GM21515 (cell line): ENCODE measurements around the gene AXIN1.
"Not testable (repeated sequence)": the region's sequence is repeated elsewhere in the genome, so short reads cannot be mapped to it uniquely, and the experiment has no call there.

Source experiments
- ATAC-seq: cut with Tn5 transposase; IDR thresholded peaks from one replicate; pipeline ENCODE4 v1.9.1; 2021; ENCODE audit not compliant: unreplicated experiment

AXIN1 gene

GRCh38 chr16:369866-370436, 17.4 kb upstream of the AXIN1 start:
- no peak for ATAC-seq

DNA sequence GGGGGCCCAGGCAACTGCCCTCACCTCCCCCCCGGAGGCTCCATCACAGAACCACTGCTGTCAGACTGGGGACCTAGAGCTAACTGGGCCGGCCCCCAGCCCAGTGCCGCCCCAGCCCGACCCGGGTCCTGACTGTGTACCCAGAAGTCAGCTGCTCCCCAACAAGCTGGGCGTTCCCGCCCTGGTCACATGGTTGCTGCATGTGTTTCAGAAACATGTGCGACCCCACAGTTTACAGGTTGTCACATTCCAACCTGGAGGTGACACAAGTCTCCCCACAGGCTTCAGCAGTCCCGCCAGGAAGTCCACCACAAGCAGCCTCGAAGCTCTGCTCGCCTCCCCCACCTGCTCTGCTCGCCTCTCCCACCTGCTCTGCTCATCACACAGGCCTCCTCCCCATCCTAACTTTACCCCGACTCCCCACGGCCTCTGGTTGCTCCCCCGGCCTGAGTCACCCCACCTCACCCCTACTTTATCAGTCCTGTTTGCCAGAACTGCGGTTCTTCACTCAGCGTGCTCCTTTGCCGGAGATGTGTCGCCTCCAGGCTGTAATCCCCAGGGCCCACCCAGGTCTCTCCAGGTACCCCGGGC, 16.8 kb upstream of the AXIN1 start:
- ATAC-seq, result no peak

GRCh38 chr16:368388-369158, 16.1 kb upstream of the AXIN1 start:
- no peak for ATAC-seq

GRCh38 chr16:367333-367903, 14.9 kb upstream of the AXIN1 start:
- ATAC-seq, result no peak

- no peak for ATAC-seq
Measured at GRCh38 chr16:366476-366875, 14.0 kb upstream of the AXIN1 start.

GRCh38 chr16:364595-365491, 12.3 kb upstream of the AXIN1 start:
- ATAC-seq, result no peak

DNA sequence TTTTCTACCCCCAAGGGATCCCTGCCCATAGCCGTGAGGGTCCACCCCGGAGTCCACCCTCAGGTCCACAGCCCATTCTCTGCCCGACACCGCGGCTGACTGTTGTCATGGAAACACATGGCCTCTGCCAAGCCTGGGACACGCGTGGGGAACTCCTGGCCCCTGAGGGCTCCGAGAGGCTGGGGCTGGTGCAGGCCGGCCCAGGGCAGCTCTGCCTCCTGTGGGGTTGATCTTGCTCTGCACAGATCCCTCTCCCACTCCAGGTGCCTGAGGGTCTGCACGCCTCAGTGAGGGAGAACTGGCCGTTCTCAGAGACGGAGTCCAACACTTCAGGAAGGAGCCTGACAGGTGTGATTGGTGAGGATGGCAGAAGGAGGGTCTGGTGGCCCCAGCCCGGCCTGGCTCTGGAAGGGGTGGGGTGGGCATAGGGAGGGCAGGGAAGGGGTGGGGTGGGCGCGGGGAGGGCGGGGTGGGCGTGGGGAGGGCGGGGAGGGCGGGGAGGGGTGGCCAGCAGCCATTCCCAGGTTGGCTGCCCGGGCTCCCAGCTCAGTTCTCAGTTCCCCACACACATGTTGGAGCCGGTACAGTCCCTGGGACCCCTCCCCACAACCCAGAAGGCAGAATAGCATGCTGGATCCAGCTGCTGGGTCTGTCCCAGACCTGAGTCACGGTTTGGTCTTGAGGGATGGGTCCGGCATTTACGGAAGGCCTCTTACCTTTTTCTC, 11.4 kb upstream of the AXIN1 start:
- no peak for ATAC-seq

- no peak for ATAC-seq
Measured at GRCh38 chr16:363110-363765, 10.7 kb upstream of the AXIN1 start.

- ATAC-seq, result not testable (repeated sequence)
Measured at GRCh38 chr16:362702-362999, 10.1 kb upstream of the AXIN1 start.

- ATAC-seq, result peak; percentile 60
Measured at GRCh38 chr16:361872-362701, 9.6 kb upstream of the AXIN1 start.

DNA sequence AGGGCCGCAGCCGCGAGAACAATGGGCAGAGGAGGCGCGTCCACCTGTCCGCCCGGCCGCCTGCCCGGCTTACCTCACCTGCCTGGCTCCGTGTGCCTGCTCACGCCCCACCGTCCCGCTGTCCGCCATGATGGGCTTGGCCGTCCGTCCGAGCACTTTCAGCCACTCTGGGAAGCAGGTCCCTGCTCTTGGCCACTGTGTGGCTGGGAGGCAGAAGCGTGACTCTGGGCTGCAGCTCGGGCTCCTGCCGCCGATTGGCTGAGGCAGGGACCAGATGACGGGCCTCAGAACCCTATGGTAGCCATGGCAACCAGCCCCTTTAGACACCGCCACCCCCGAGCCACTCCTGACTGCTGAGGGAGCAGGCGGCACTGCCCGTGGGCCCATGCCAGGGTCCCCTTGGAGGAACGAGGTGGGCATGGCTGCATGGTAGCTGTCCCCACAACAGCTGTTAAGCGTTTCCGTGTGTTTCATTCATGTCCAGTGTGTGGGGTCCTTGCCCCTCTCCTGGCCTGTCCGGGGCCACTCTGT, 8.9 kb upstream of the AXIN1 start:
- ATAC-seq, result no peak

- ATAC-seq, result no peak
Measured at GRCh38 chr16:360698-361336, 8.3 kb upstream of the AXIN1 start.

- ATAC-seq, result no peak
Measured at GRCh38 chr16:359871-360697, 7.6 kb upstream of the AXIN1 start.

GRCh38 chr16:359067-359763, 6.7 kb upstream of the AXIN1 start:
- ATAC-seq, result no peak

DNA sequence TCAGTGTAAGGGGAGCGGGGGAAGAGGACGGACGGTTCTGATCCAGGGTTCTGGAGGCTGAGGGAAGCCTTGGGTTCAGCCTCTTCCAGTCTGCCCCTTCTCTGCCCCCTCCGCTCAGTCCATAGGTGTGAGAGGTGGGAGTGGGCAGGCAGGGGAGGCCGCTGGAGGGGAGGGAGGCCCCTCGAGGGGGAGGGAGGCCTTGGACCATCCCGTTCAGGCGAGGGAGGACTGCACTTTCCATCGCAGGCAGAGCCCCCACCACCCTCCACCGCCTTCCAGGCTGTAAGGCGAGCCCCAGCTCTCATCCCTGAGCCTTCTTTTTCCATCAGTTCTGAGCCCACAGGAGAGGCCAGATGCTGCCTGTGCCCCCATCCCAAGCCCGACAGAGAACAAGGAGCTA, 4.2 kb upstream of the AXIN1 start:
- no peak for ATAC-seq

DNA sequence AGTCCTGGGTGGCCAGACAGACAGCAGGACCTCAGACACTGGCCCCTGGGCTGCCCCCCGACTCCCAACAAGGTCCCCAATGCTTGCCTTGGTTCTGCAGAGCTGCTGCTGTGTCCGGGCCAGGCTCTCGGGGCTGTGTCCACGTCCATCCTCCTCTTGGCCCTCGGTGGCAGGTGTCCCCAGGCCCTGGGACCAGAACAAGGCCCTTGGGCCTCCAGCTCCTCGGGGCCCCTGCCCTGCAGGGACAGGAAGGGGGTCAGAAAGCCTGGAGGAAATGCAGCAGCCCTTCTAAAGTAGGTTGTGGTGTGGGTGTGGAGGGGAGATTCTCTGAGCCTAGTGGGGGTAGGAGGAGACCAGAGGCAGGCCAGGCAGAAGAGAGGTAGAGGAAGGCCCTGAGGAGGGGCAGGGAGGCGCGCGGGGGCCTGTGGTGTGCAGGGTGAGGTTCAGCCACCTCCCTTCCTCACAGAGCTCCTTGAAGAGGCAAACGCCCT, 2.5 kb upstream of the AXIN1 start:
- ATAC-seq, result no peak
